ENCODE data around the gene PIGH.

DNA sequence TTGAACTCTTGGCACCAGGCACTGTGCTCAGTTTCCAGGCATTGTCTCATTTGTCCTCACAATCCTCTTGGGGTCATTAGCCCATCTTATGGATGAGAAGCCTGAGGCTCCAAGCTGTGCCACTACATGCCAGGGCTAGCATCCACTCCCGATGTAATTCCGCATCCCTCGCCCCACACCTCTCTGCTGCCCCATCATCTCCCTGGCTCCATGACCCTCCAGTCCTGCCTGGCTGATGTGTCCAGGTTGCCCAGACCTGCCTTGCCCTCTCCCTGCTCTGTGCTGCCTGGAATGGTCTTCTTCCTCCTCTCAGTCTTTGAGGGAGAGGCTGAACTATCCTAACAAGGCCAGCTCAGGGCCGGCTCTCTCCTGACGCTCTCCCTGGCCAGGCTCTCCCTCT lies 27.5 kb downstream of the PIGH start:
- TF ChIP-seq ZFP3 (CRISPR knock-in tag; IDR thresholded peaks at IDR 0.05) (no peak), TOX (CRISPR knock-in tag; IDR thresholded peaks at IDR 0.05; ENCODE audit: borderline replicate concordance) (no peak), GLIS3 (CRISPR knock-in tag; IDR thresholded peaks at IDR 0.05) (no peak), OSR1 (CRISPR knock-in tag; IDR thresholded peaks at IDR 0.05) (no peak), ZNF565 (CRISPR knock-in tag; conservative IDR thresholded peaks at IDR 0.05; ENCODE audit: low read depth) (no peak), CSRNP3 (CRISPR knock-in tag; IDR thresholded peaks at IDR 0.05) (no peak), TSHZ2 (CRISPR knock-in tag; IDR thresholded peaks at IDR 0.05) (no peak), CSDC2 (CRISPR knock-in tag; IDR thresholded peaks at IDR 0.05) (no peak), ESRRG (CRISPR knock-in tag; IDR thresholded peaks at IDR 0.05) (no peak), PPARA (CRISPR knock-in tag; IDR thresholded peaks at IDR 0.05; ENCODE audit: borderline replicate concordance) (no peak)
- TF ChIP-seq, protein P1, sequence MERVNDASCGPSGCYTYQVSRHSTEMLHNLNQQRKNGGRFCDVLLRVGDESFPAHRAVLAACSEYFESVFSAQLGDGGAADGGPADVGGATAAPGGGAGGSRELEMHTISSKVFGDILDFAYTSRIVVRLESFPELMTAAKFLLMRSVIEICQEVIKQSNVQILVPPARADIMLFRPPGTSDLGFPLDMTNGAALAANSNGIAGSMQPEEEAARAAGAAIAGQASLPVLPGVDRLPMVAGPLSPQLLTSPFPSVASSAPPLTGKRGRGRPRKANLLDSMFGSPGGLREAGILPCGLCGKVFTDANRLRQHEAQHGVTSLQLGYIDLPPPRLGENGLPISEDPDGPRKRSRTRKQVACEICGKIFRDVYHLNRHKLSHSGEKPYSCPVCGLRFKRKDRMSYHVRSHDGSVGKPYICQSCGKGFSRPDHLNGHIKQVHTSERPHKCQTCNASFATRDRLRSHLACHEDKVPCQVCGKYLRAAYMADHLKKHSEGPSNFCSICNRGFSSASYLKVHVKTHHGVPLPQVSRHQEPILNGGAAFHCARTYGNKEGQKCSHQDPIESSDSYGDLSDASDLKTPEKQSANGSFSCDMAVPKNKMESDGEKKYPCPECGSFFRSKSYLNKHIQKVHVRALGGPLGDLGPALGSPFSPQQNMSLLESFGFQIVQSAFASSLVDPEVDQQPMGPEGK (CRISPR knock-in tag; IDR thresholded peaks at IDR 0.05; ENCODE audit: borderline replicate concordance) = no peak

All from SK-N-SH treated with all-trans-retinoic acid at 6 μM for 48 hours (cell line).